Mesenchymal stem cell (in vitro differentiated cells and primary cell): ENCODE results near the gene DSG3.

Experiments used
- DNase-seq: peaks from one replicate; pipeline ENCODE4 v3.0.0-alpha.2; 2013
- H2AFZ ChIP-seq: one replicate; pipeline ENCODE4 v1.6.1; 2013; ENCODE audit warnings: low read depth, mild to moderate bottlenecking, control low read depth, inconsistent platforms, low read length, moderate library complexity
- H2AK5ac ChIP-seq: 2 replicates; pipeline ENCODE4 v1.6.1; 2013; ENCODE audit warnings: low read length, moderate library complexity, mild to moderate bottlenecking, inconsistent platforms; ENCODE audit not compliant: severe bottlenecking
- H2BK120ac ChIP-seq: one replicate; pipeline ENCODE4 v1.6.1; 2013; ENCODE audit warnings: low read depth, mild to moderate bottlenecking, inconsistent platforms, low read length, moderate library complexity
- H2BK12ac ChIP-seq, 2 experiments: one replicate each; pipeline ENCODE4 v1.6.1; 2013; ENCODE audit warnings: inconsistent platforms in 2 of 2, low read length in 2 of 2, mild to moderate bottlenecking in 2 of 2, moderate library complexity in 2 of 2, control low read depth in 1 of 2
- H2BK15ac ChIP-seq: one replicate; pipeline ENCODE4 v1.6.1; 2013; ENCODE audit warnings: mild to moderate bottlenecking, low read depth, inconsistent platforms; ENCODE audit not compliant: poor library complexity, severe bottlenecking
- H2BK5ac ChIP-seq: 2 replicates; pipeline ENCODE4 v1.6.1; 2013; ENCODE audit warnings: low read depth, mild to moderate bottlenecking, low read length, control low read depth, inconsistent platforms; ENCODE audit not compliant: poor library complexity, severe bottlenecking
- H3K14ac ChIP-seq, 2 experiments: one replicate each; pipeline ENCODE4 v1.6.1; 2013; ENCODE audit warnings: inconsistent platforms in 2 of 2, low read length in 2 of 2, control low read depth in 1 of 2, mild to moderate bottlenecking in 1 of 2, moderate library complexity in 1 of 2
- H3K18ac ChIP-seq, 2 experiments: one replicate each; pipeline ENCODE4 v1.6.1; 2013; ENCODE audit warnings: inconsistent platforms in 2 of 2, low read length in 2 of 2, control low read depth in 1 of 2, low read depth in 1 of 2, mild to moderate bottlenecking in 1 of 2
- H3K23ac ChIP-seq, 2 experiments: one replicate each; pipeline ENCODE4 v1.6.1; 2013; ENCODE audit warnings: inconsistent platforms in 2 of 2, low read length in 2 of 2, mild to moderate bottlenecking in 2 of 2, moderate library complexity in 2 of 2, control low read depth in 1 of 2
- H3K27ac ChIP-seq: 2 replicates; pipeline ENCODE4 v1.5.1; 2013; ENCODE audit warnings: mild to moderate bottlenecking, moderate library complexity, low read length, control low read depth, inconsistent platforms; ENCODE audit not compliant: poor library complexity, severe bottlenecking
- H3K27me3 ChIP-seq, 2 experiments: 2 replicates each; pipeline versions ENCODE4 v1.6.1 to v1.7.0; 2013; ENCODE audit warnings: low read length in 2 of 2, mild to moderate bottlenecking in 2 of 2, moderate library complexity in 2 of 2, control low read depth in 1 of 2, inconsistent platforms in 1 of 2; ENCODE audit not compliant: control insufficient read depth in 1 of 2, insufficient read depth in 1 of 2
- H3K36me3 ChIP-seq, 2 experiments: 2 replicates each; pipeline versions ENCODE4 v1.6.1 to v1.7.0; 2013; ENCODE audit warnings: low read length in 2 of 2, control low read depth in 1 of 2, inconsistent platforms in 1 of 2, low read depth in 1 of 2, mild to moderate bottlenecking in 1 of 2; ENCODE audit not compliant: insufficient read depth in 2 of 2, control insufficient read depth in 1 of 2
- H3K4ac ChIP-seq, 2 experiments: one replicate each; pipeline ENCODE4 v1.6.1; 2013; ENCODE audit warnings: inconsistent platforms in 2 of 2, low read length in 2 of 2, mild to moderate bottlenecking in 2 of 2, moderate library complexity in 2 of 2, control low read depth in 1 of 2, low read depth in 1 of 2
- H3K4me1 ChIP-seq: 2 replicates; pipeline ENCODE4 v1.6.1; 2013; ENCODE audit warnings: low read depth, low read length, control low read depth; ENCODE audit not compliant: control insufficient read depth, insufficient read depth
- H3K4me2 ChIP-seq: 2 replicates; pipeline ENCODE4 v1.6.1; 2013; ENCODE audit warnings: low read length, mild to moderate bottlenecking, inconsistent platforms; ENCODE audit not compliant: poor library complexity, severe bottlenecking
- H3K4me3 ChIP-seq, 2 experiments: 2 replicates each; pipeline versions ENCODE4 v1.5.1 to v1.7.0; 2013; ENCODE audit warnings: low read length in 2 of 2, mild to moderate bottlenecking in 2 of 2, control low read depth in 1 of 2, low read depth in 1 of 2; ENCODE audit not compliant: insufficient read depth in 1 of 2
- H3K79me1 ChIP-seq: replicated peaks from 2 replicates; pipeline ENCODE4 v1.6.1; 2013; ENCODE audit warnings: mild to moderate bottlenecking, control low read depth, low read length, inconsistent platforms; ENCODE audit not compliant: poor library complexity, severe bottlenecking
- H3K9ac ChIP-seq: 2 replicates; pipeline ENCODE4 v1.7.0; 2013; ENCODE audit warnings: mild to moderate bottlenecking, low read length, moderate library complexity
- H3K9me3 ChIP-seq: 2 replicates; pipeline ENCODE4 v1.7.0; 2013; ENCODE audit warnings: mild to moderate bottlenecking, low read length; ENCODE audit not compliant: control insufficient read depth
- H4K8ac ChIP-seq: one replicate; pipeline ENCODE4 v1.6.1; 2013; ENCODE audit warnings: inconsistent platforms, mild to moderate bottlenecking, low read length, moderate library complexity
- H4K91ac ChIP-seq: one replicate; pipeline ENCODE4 v1.6.1; 2013; ENCODE audit warnings: mild to moderate bottlenecking, low read length, inconsistent platforms
- WGBS: methylation state at CpG from one replicate; pipeline ENCODE4 v1.1.7; 2013; ENCODE audit warnings: mixed read lengths; 5-methylcytosine and 5-hydroxymethylcytosine counted together

DSG3 gene

GRCh38 chr18:31439807-31440325, 7.7 kb upstream of the DSG3 start:
- H3K27me3 ChIP-seq, result no peaks in the 10 kb centered on the region
- no peak overlapping the region for H2BK12ac ChIP-seq
- no peak overlapping the region for H3K4me3 ChIP-seq
- no peak overlapping the region for H3K14ac ChIP-seq
- H3K36me3 ChIP-seq, result no peaks in the 10 kb centered on the region
- no peak overlapping the region for H3K4ac ChIP-seq
- no peak overlapping the region for H3K9ac ChIP-seq
- no peak overlapping the region for H2AK5ac ChIP-seq
- 86% methylated on average over 5 of the region's 6 CpGs for WGBS
- no peak overlapping the region for H3K18ac ChIP-seq
- no peak overlapping the region for H3K27ac ChIP-seq
- H2BK5ac ChIP-seq, result no peak overlapping the region
- no peaks in the 10 kb centered on the region for H3K79me1 ChIP-seq
- no peak for DNase-seq
- H3K23ac ChIP-seq, result no peak overlapping the region
- no peak overlapping the region for H3K4me2 ChIP-seq
- no peaks in the 10 kb centered on the region for H3K9me3 ChIP-seq
- no peak overlapping the region for H2BK120ac ChIP-seq
- H2AFZ ChIP-seq, result no peak overlapping the region
- H3K4me1 ChIP-seq, result no peaks in the 10 kb centered on the region
- H4K8ac ChIP-seq, result no peak overlapping the region
- no peak overlapping the region for H2BK15ac ChIP-seq
- no peak overlapping the region for H4K91ac ChIP-seq

GRCh38 chr18:31440787-31441186, 6.8 kb upstream of the DSG3 start:
- Histone ChIP-seq H3K9ac (no peak overlapping the region), H3K4ac (no peak overlapping the region), H3K27ac (no peak overlapping the region), H2BK5ac (no peak overlapping the region), H2AK5ac (no peak overlapping the region), H2BK15ac (no peak overlapping the region), H3K9me3 (no peaks in the 10 kb centered on the region), H3K36me3 (no peaks in the 10 kb centered on the region), H3K14ac (no peak overlapping the region), H3K4me3 (no peak overlapping the region), H3K4me2 (no peak overlapping the region), H3K18ac (no peak overlapping the region), H3K23ac (no peak overlapping the region), H2BK120ac (no peak overlapping the region), H2BK12ac (no peak overlapping the region), H3K4me1 (no peaks in the 10 kb centered on the region), H4K91ac (no peak overlapping the region), H3K27me3 (no peaks in the 10 kb centered on the region), H4K8ac (no peak overlapping the region), H2AFZ (no peak overlapping the region), H3K79me1 (no peaks in the 10 kb centered on the region)
- no peak for DNase-seq
- 92% methylated on average over 5 of the region's 6 CpGs for WGBS

GRCh38 chr18:31441493-31441892, 6.0 kb upstream of the DSG3 start:
- H3K9ac ChIP-seq, result no peak overlapping the region
- no peak overlapping the region for H3K27ac ChIP-seq
- no peak overlapping the region for H4K8ac ChIP-seq
- no peak overlapping the region for H3K14ac ChIP-seq
- no peaks in the 10 kb centered on the region for H3K36me3 ChIP-seq
- H4K91ac ChIP-seq, result no peak overlapping the region
- no peak overlapping the region for H2AFZ ChIP-seq
- no peak overlapping the region for H3K23ac ChIP-seq
- no peaks in the 10 kb centered on the region for H3K27me3 ChIP-seq
- no peak overlapping the region for H3K4me2 ChIP-seq
- no peak overlapping the region for H2BK15ac ChIP-seq
- no peaks in the 10 kb centered on the region for H3K79me1 ChIP-seq
- no peak for DNase-seq
- H3K4me1 ChIP-seq, result no peaks in the 10 kb centered on the region
- H2BK120ac ChIP-seq, result no peak overlapping the region
- H3K18ac ChIP-seq, result no peak overlapping the region
- no peak overlapping the region for H3K4me3 ChIP-seq
- H3K4ac ChIP-seq, result no peak overlapping the region
- WGBS, result 100% methylated on average over 3 of the region's 4 CpGs
- no peaks in the 10 kb centered on the region for H3K9me3 ChIP-seq
- no peak overlapping the region for H2BK5ac ChIP-seq
- H2BK12ac ChIP-seq, result no peak overlapping the region
- no peak overlapping the region for H2AK5ac ChIP-seq

- H2BK5ac ChIP-seq, result no peak overlapping the region
- H4K8ac ChIP-seq, result no peak overlapping the region
- no peak overlapping the region for H2AK5ac ChIP-seq
- no peak for DNase-seq
- H3K4ac ChIP-seq, result no peak overlapping the region
- H4K91ac ChIP-seq, result no peak overlapping the region
- no peak overlapping the region for H3K23ac ChIP-seq
- H3K27ac ChIP-seq, result no peak overlapping the region
- H3K9ac ChIP-seq, result no peak overlapping the region
- no peaks in the 10 kb centered on the region for H3K79me1 ChIP-seq
- H3K36me3 ChIP-seq, result no peaks in the 10 kb centered on the region
- no peak overlapping the region for H3K14ac ChIP-seq
- no peaks in the 10 kb centered on the region for H3K4me1 ChIP-seq
- H2BK120ac ChIP-seq, result no peak overlapping the region
- no peaks in the 10 kb centered on the region for H3K27me3 ChIP-seq
- no peak overlapping the region for H3K4me3 ChIP-seq
- H2BK12ac ChIP-seq, result no peak overlapping the region
- no peak overlapping the region for H2BK15ac ChIP-seq
- H3K9me3 ChIP-seq, result no peaks in the 10 kb centered on the region
- H3K4me2 ChIP-seq, result no peak overlapping the region
- H2AFZ ChIP-seq, result no peak overlapping the region
- no peak overlapping the region for H3K18ac ChIP-seq
- 100% methylated on average over 2 of the region's 2 CpGs for WGBS
These were observed 3.4 kb upstream of the DSG3 start for GRCh38 chr18:31444142-31444541.
